Fibroblast of villous mesenchyme (primary cell): ENCODE results near the gene DISP3. TPM values are rescaled to one million over a fixed set of nuclear protein-coding genes. Genes with fewer than 3 reads are reported as not detected.

Experiments used
- DNase-seq: peaks from one replicate; pipeline ENCODE4 v3.0.0-alpha.2; 2010; ENCODE audit warnings: low read depth
- H3K4me3 ChIP-seq: 2 replicates; pipeline ENCODE4 v1.5.1; 2011; ENCODE audit warnings: low read depth, mild to moderate bottlenecking, low read length
- CTCF ChIP-seq: IDR thresholded peaks from 2 replicates; pipeline ENCODE4 v1.5.1; 2012; ENCODE audit warnings: low read depth, mild to moderate bottlenecking, low read length; ENCODE audit not compliant: insufficient read depth
- total RNA-seq: library from RNA; depleted of rRNA; stranded (reverse); fragments of >200 nt; gene quantifications from 2 replicates; pipeline ENCODE4 v1.2.3, GENCODE V29; 2012

Gene DISP3
- total RNA-seq, 1 donor = not detected

- no peak overlapping the region for H3K4me3 ChIP-seq
- no peak for DNase-seq
These were observed 13.3 kb downstream of the DISP3 start for GRCh38 chr1:11492235-11492634.

GRCh38 chr1:11493972-11494655 lies 15.2 kb downstream of the DISP3 start:
- TF ChIP-seq CTCF = no peak
- H3K4me3 ChIP-seq = no peak overlapping the region
- DNase-seq = no peak

More at GRCh38 chr1:11492235-11492634, 13.3 kb downstream of the DISP3 start:
- TF ChIP-seq CTCF = no peak

- no peak for TF ChIP-seq CTCF
These were observed 15.8 kb downstream of the DISP3 start for GRCh38 chr1:11494771-11495170.

GRCh38 chr1:11495579-11495978 lies 16.6 kb downstream of the DISP3 start:
- no peak overlapping the region for H3K4me3 ChIP-seq
- no peak for TF ChIP-seq CTCF
- no peak for DNase-seq

More at GRCh38 chr1:11494771-11495170, 15.8 kb downstream of the DISP3 start:
- no peak for DNase-seq
- no peak overlapping the region for H3K4me3 ChIP-seq

- no peak overlapping the region for H3K4me3 ChIP-seq
- DNase-seq = no peak
- no peak for TF ChIP-seq CTCF
These were observed 17.7 kb downstream of the DISP3 start for GRCh38 chr1:11496551-11497080.

- no peak for TF ChIP-seq CTCF
- no peak for DNase-seq
- H3K4me3 ChIP-seq = no peak overlapping the region
These were observed 20.1 kb downstream of the DISP3 start for GRCh38 chr1:11498956-11499594.
